GM12873 (cell line): Measurements from ENCODE around the gene SLC6A17.

Experiments used
- TF ChIP-seq, protein P1 (sequence below): IDR thresholded peaks from 2 replicates; pipeline ENCODE4 v1.5.1; 2012; ENCODE audit warnings: low read depth, mild to moderate bottlenecking, moderate library complexity, low read length, control low read depth; ENCODE audit not compliant: insufficient read depth; ENCODE audit errors: missing control alignments

The SLC6A17 gene

DNA sequence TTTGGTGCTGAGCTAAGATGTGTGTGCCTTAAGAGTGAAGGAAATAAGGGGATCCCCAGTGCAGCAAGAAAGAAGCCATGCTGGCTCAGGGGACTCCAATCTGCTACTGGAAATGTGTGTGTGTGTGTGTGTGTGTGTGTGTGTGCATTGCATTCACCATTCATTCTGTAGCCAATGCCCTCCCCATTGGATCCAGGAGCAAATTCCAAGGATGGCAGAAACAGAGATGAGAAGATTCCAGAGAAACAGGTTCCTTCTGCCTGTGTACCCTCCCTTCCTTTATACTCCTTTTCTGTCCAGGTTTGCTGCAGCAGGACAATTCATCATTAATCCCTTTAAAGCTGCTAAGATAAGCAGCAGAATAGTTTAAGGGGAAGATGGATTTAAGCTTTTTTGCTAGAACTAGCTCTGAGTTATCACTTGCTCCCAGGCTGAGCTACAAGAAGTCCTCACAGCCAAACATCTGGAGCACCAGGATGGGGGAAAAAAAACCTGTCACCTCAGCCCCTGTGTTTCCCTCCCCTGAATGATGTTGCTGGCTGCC is 3.2 kb downstream of the SLC6A17 start:
- TF ChIP-seq, protein P1, sequence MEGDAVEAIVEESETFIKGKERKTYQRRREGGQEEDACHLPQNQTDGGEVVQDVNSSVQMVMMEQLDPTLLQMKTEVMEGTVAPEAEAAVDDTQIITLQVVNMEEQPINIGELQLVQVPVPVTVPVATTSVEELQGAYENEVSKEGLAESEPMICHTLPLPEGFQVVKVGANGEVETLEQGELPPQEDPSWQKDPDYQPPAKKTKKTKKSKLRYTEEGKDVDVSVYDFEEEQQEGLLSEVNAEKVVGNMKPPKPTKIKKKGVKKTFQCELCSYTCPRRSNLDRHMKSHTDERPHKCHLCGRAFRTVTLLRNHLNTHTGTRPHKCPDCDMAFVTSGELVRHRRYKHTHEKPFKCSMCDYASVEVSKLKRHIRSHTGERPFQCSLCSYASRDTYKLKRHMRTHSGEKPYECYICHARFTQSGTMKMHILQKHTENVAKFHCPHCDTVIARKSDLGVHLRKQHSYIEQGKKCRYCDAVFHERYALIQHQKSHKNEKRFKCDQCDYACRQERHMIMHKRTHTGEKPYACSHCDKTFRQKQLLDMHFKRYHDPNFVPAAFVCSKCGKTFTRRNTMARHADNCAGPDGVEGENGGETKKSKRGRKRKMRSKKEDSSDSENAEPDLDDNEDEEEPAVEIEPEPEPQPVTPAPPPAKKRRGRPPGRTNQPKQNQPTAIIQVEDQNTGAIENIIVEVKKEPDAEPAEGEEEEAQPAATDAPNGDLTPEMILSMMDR: no peak

DNA sequence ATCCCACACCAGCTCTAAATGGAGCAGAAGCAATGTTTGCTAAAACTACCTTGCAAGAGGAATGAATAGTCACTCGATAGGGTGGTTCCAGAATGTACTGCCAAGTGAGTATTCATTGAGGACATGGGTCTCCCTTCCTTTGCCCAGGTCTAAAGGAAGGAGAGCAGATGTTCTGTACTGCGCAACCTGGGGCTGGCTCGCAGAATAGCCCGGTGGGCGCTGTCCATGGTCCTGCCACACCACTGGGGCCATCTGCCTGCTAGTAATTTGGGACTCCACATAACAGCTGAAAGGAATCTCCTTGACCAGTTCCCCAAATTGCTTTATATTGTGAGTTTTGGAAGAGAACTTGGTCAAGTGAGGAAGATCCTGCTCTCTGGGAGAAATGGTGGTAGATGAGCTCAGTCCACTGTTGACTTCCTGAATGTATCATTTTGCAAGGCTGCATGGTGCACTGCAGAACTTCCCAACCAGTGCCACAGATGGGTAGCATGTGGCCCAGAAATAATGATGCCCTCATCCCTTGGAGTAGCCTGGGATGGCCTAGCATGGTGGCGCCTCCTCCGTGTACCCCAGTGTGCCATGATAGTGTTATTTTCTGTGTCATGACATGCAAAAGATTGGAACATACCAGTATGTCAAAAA is 5.7 kb downstream of the SLC6A17 start:
- TF ChIP-seq, protein P1: no peak

DNA sequence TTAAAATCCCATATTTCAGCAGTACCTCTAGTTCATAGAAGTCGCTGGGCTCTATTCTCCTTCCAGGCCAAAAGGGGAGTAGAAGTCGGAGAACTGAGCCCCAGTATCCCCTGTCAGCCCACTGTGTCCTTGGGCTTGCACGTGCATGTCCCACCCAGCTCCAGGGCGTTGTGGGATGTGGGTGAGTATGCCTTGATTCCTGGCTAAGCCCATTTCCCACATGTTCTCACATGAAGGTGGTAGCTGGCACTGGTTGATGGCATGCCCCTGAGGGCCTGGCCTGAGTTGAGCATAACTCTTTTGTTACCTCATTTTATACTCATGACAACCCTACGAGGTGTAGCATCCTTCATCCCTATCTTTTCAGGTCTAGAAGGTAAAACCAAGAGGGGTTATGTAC is 8.0 kb downstream of the SLC6A17 start:
- TF ChIP-seq, protein P1: no peak

DNA sequence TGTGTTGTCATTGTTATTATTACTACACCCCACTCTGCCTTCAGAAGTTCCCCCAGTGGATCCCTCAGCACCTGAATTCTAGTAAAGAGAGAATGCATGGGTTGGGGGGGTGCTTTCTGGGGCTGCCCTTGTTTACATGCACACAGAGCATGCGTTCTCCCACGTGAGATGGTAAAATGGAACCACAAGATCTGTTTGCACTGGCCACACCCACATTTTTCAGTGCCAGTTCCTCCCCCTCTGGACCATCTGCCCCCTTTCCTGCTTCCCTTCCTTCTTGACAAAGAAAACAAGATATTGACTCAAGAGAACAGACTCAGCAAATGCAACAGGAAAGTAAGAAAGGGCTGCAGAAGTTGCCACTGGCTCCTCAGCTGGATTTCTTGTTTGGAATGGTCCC is 8.9 kb downstream of the SLC6A17 start:
- TF ChIP-seq, protein P1: no peak

DNA sequence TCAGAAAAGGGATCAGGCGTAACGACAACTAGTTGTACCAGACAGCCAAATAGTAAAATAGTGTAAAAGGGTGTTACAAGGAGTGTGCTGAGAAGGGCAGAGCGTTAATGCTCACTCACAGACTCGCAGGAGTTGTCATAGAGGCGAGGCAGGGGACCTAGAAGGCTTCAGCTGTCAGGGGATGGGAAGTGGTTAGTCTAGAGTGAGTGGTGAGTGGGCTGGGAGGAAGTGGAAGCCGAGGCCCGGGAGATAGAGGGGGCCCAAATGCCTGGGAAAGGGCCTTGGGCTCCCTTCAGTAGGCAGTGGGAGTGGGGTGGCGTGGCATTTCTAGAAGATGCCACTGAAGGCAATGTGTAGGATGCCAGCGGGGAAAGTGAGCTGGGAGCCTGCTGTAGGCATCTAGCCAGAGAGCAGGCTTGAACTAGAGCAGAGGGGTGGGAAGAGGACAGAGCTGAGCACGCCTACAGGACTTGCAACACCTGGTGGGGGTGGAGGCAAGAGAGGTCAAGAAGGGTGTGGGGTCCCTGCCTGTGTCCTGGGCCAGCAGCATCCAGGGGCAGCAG is 10.3 kb downstream of the SLC6A17 start:
- TF ChIP-seq, protein P1: no peak

DNA sequence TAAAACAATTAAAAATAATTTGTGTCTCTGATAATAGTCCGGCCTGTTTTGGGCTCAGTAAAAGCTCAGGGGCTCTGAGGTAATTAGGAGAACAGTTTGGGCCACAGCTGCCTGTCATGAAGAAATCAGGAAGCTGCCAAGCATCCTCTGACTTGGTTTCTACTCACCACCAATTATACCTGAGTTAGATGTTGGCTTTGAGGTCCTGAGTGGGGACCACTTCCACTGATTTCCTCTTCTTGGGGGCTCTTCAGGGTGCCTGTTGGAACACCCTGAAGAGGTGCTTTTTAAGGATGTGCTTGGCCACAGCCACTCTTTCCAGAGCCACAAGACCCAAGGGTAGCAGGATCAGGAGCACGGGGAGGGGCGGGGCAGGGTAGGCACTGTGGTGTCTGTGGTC is 10.9 kb downstream of the SLC6A17 start:
- TF ChIP-seq, protein P1: no peak

DNA sequence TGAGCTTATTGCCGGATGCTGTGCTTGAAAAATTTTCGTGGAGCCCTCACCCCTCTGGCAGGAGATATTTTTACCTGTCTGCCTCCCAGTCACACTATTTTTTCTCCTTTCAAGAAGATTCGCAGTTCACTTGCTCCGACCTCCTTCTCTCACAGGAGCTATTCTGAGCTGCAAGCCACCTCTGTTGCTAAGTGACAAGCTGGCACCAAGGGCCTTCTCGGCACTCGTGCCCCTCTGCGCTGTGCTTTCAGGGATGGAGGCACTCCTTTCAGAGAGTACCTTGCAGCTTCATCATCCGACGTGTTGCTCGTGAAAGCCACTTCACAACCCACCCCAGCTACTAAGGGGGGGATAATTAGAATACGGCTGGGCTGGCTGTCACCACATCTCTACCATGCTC is 11.6 kb downstream of the SLC6A17 start:
- TF ChIP-seq, protein P1: no peak
